WI38 (cell line): ENCODE data around the gene RC3H2.

Experiments used
- H3K4me3 ChIP-seq: 2 replicates; pipeline ENCODE4 v1.5.1; 2011; ENCODE audit warnings: low read depth, mild to moderate bottlenecking, control low read depth, low read length
- TF ChIP-seq, protein P1 (sequence below): IDR thresholded peaks from 2 replicates; pipeline ENCODE4 v1.5.1; 2012; ENCODE audit warnings: low read depth, mild to moderate bottlenecking, control low read depth, low read length

Gene RC3H2, protein sequence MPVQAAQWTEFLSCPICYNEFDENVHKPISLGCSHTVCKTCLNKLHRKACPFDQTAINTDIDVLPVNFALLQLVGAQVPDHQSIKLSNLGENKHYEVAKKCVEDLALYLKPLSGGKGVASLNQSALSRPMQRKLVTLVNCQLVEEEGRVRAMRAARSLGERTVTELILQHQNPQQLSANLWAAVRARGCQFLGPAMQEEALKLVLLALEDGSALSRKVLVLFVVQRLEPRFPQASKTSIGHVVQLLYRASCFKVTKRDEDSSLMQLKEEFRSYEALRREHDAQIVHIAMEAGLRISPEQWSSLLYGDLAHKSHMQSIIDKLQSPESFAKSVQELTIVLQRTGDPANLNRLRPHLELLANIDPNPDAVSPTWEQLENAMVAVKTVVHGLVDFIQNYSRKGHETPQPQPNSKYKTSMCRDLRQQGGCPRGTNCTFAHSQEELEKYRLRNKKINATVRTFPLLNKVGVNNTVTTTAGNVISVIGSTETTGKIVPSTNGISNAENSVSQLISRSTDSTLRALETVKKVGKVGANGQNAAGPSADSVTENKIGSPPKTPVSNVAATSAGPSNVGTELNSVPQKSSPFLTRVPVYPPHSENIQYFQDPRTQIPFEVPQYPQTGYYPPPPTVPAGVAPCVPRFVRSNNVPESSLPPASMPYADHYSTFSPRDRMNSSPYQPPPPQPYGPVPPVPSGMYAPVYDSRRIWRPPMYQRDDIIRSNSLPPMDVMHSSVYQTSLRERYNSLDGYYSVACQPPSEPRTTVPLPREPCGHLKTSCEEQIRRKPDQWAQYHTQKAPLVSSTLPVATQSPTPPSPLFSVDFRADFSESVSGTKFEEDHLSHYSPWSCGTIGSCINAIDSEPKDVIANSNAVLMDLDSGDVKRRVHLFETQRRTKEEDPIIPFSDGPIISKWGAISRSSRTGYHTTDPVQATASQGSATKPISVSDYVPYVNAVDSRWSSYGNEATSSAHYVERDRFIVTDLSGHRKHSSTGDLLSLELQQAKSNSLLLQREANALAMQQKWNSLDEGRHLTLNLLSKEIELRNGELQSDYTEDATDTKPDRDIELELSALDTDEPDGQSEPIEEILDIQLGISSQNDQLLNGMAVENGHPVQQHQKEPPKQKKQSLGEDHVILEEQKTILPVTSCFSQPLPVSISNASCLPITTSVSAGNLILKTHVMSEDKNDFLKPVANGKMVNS

DNA sequence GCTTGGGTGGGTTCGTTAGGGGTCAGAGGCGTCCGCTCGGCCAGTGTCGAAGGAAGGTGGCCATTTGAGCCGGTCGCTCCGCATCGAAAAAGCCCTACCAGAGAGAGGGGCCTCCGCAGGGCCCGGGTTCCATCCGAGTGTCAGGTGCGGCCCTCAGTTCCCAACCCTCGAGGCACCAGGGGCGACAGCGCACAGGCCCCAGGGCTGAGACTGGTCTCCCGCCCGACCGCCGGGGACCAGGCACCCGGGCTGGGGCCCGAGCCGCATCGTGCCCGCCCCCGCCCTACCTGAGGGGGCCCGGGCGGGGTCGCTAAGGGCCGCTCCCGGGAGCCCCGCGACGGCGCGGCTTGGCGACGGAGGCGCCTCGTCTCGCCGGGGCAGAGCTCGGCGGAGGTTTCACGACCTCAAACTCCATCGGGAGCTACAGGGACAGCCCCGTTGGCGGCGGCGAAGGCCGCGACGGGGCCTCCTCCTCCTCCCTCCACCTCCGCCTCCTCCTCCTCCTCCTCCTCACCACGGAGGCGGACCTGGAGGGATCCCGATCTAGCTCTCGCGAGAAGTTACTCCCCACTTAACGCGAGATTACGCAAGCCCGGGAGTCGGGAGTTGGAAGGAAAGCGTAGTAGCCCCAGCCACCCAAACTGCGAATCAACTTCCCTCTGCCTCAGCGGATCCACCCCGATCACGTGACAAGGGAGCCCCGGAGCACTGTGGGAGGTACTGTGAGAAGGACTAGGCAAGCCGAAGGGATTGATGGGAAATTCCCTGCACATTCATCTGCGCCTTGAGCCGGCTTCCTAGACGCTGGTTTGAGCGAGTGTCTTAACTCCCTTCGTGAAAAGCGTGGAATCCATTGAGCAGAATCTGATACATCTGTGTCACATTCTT lies at the start of gene RC3H2:
TSS of gene RC3H2 (minus strand) at position 537 of the 888 bp plus-strand sequence. CDS start 7,850 bp downstream, outside the sequence.
- TF ChIP-seq, protein P1, sequence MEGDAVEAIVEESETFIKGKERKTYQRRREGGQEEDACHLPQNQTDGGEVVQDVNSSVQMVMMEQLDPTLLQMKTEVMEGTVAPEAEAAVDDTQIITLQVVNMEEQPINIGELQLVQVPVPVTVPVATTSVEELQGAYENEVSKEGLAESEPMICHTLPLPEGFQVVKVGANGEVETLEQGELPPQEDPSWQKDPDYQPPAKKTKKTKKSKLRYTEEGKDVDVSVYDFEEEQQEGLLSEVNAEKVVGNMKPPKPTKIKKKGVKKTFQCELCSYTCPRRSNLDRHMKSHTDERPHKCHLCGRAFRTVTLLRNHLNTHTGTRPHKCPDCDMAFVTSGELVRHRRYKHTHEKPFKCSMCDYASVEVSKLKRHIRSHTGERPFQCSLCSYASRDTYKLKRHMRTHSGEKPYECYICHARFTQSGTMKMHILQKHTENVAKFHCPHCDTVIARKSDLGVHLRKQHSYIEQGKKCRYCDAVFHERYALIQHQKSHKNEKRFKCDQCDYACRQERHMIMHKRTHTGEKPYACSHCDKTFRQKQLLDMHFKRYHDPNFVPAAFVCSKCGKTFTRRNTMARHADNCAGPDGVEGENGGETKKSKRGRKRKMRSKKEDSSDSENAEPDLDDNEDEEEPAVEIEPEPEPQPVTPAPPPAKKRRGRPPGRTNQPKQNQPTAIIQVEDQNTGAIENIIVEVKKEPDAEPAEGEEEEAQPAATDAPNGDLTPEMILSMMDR, result no peak
- H3K4me3 ChIP-seq, result peak within 1 kb of the TSS; percentile 97

DNA sequence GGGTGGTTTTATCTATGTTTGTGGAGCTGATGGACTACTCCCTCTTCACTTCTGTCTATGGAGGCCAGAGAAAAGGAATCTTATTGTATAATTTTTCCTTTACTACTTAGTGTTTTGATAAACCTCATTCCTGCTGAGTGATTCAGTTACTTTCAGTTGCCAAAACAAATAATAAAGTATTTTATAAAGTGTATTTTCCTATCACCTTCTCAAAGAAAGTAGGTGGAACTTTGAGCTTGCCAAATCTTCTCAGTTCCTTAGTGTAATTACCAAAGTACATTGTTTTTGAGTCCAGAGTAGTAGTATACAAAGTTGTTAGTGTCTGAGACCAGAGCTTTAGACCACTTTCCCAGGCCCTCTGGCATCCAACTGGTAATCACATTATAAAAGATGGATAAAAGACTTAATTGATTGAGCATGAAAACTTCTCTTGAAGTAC lies 49.1 kb upstream of the RC3H2 start:
- no peak overlapping the region for H3K4me3 ChIP-seq
- TF ChIP-seq, protein P1, result no peak

DNA sequence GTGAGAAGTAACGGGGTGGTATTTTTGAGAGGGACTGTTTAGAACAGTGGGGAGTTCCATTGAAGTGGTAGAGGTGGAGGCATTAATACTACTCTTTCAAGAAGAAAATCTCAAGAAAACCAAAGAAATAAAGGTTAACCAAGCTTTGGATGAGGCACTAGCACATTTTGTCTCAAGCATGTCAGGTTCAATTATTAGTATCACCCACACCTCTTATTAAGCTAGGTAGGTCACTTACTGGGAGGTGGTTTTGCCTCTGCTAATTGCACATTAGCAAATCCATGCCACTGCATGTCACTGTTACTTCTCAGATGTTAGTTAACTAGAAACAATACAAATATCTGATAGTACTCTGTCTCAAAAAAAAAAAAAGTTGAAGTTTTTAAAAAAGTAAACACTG lies 45.9 kb upstream of the RC3H2 start:
- TF ChIP-seq, protein P1, result no peak
- no peak overlapping the region for H3K4me3 ChIP-seq

DNA sequence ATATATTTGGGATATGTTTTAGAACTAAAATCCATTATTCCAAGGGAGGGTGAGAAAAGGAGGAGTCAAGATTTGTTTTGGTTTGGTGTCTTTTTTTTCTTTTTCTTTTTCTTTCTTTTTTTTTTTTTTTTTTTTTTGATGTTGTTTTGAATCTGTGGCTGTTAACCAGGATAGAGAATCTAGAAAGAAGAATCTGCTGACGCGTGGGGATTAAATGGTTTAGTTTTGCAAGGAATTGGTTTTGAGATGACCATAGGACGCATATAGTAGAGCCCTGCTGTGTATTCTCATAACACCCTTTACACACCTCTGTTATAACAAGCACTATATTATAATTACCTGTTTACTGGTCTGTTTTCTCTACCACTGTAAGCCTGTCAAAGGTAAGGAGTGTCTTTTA lies 45.1 kb upstream of the RC3H2 start:
- H3K4me3 ChIP-seq, result no peak overlapping the region
- TF ChIP-seq, protein P1, result no peak

DNA sequence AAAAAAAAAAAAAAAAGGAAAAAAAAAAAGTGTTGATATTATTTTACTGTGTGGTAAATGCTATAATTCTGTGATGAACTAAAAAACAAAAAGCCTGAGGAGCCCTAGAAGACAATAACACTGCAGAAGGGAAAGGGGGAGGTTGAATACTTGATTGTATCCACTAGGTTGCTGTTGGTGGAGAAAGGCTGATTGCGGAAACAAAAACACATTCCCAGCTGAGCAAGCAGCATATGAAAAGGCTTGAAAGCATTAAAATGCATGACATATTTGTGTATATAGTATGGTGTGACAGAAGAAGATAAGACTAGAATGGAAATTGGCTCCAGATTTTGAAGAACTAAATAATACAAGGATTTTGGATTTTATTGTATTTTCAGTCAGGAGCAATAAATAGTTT lies 44.5 kb upstream of the RC3H2 start:
- no peak overlapping the region for H3K4me3 ChIP-seq
- TF ChIP-seq, protein P1, result no peak

DNA sequence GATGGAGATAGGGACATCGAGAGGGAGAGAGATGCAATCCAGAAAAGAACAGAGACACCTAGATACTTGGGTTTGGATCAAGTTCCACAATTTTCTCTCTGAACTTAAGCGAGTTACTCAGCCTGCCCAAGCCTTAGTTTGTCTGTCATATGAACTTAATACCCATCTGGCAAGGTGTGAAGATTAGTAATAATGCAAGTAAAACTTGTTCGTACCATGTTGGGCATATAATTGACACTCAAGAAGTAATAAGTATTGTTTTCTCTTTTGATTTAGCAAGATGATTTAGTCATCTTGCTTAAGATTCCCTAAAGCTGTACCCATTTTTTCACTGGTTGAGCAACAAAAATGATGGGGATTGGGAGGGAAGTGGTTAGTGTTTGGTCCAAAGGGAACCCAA lies 43.2 kb upstream of the RC3H2 start:
- TF ChIP-seq, protein P1, result no peak
- H3K4me3 ChIP-seq, result no peak overlapping the region
